GM21528 (cell line): ENCODE measurements around the gene PCDHGC3.
A peak's percentile ranks its signal among the peaks of the same experiment; 100 is the strongest.
"Not testable (repeated sequence)": the region's sequence is repeated elsewhere in the genome, so short reads cannot be mapped to it uniquely, and the experiment has no call there.

Experiments used
- ATAC-seq: cut with Tn5 transposase; IDR thresholded peaks from one replicate; pipeline ENCODE4 v1.9.1; 2021; ENCODE audit warnings: mild to moderate bottlenecking, moderate library complexity; ENCODE audit not compliant: unreplicated experiment, low FRiP score

PCDHGC3 gene

DNA sequence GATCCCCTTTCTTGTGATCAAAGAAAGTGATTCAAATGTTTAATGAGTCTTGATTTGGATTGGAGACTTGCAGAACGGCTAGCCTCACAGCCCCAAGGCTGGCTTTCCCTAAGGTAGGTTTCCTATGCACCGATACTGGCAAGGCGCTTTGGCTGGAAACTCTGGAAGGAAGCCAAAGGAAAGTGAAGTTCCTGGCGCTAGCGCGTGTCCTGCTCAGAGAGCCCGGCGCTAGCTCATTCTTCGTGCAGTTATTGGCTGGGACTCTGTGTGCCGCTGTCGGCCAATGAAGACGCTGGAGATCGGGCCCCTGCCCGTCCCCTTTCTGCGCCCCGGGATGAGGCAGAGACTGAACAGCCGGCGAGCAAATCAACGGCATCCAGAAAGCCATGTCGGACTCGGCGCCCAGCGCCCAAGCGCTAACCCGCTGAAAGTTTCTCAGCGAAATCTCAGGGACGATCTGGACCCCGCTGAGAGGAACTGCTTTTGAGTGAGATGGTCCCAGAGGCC lies at the start of gene PCDHGC3:
TSS of gene PCDHGC3 (plus strand) at position 342 of the 507 bp plus-strand sequence. CDS start at position 493, 151 bp downstream.
- ATAC-seq: peak; percentile 97

DNA sequence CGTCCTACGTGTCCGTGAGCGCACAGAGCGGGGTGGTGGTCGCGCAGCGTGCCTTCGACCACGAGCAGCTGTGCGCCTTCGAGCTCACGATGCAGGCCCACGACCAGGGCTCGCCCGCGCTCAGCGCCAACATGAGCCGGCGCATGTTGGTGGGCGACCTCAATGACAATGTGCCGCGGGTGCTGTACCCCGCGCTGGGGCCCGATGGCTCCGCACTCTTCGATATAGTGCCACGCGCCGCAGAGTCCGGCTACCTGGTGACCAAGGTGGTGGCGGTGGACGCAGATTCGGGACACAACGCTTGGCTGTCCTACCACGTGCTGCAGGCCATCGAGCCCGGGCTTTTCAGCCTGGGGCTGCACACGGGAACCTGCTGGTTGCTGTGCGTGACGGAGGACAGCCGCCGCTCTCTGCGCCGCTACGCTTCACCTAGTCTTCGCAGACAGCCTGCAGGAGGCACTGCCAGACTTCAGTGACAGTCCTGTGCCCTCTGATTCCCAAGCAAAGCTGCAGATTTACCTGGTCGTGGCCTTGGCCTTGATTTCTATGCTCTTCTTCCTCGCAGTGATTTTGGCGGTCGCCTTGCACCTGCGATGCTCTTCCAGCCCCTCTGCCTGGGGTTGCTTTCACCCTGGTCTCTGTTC lies 47.9 kb upstream of the PCDHGC3 start:
- ATAC-seq: no peak

DNA sequence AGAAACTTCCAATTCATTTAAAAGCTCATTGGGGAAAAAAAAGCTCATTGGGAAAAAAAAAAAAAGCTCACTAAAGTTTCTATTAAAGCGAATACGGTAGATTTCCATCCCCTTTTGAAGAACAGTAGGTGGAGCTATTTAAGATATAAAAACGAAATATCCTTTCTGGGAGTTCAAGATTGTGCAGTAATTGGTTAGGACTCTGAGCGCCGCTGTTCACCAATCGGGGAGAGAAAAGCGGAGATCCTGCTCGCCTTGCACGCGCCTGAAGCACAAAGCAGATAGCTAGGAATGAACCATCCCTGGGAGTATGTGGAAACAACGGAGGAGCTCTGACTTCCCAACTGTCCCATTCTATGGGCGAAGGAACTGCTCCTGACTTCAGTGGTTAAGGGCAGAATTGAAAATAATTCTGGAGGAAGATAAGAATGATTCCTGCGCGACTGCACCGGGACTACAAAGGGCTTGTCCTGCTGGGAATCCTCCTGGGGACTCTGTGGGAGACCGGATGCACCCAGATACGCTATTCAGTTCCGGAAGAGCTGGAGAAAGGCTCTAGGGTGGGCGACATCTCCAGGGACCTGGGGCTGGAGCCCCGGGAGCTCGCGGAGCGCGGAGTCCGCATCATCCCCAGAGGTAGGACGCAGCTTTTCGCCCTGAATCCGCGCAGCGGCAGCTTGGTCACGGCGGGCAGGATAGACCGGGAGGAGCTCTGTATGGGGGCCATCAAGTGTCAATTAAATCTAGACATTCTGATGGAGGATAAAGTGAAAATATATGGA lies 45.2 kb upstream of the PCDHGC3 start, which contains the start of gene PCDHGA12:
TSS of gene PCDHGA12 (plus strand) at position 176 of the 782 bp plus-strand sequence. CDS start at position 429, 253 bp downstream.
- peak; percentile 80 for ATAC-seq

DNA sequence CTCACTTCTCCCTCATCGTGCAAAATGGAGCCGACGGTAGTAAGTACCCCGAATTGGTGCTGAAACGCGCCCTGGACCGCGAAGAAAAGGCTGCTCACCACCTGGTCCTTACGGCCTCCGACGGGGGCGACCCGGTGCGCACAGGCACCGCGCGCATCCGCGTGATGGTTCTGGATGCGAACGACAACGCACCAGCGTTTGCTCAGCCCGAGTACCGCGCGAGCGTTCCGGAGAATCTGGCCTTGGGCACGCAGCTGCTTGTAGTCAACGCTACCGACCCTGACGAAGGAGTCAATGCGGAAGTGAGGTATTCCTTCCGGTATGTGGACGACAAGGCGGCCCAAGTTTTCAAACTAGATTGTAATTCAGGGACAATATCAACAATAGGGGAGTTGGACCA lies 44.5 kb upstream of the PCDHGC3 start:
- ATAC-seq: no peak

GRCh38 chr5:141432308-141432707 lies 43.5 kb upstream of the PCDHGC3 start:
- not testable (repeated sequence) for ATAC-seq

DNA sequence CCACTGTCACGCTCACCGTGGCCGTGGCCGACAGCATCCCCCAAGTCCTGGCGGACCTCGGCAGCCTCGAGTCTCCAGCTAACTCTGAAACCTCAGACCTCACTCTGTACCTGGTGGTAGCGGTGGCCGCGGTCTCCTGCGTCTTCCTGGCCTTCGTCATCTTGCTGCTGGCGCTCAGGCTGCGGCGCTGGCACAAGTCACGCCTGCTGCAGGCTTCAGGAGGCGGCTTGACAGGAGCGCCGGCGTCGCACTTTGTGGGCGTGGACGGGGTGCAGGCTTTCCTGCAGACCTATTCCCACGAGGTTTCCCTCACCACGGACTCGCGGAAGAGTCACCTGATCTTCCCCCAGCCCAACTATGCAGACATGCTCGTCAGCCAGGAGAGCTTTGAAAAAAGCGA lies 43.0 kb upstream of the PCDHGC3 start:
- not testable (repeated sequence) for ATAC-seq

DNA sequence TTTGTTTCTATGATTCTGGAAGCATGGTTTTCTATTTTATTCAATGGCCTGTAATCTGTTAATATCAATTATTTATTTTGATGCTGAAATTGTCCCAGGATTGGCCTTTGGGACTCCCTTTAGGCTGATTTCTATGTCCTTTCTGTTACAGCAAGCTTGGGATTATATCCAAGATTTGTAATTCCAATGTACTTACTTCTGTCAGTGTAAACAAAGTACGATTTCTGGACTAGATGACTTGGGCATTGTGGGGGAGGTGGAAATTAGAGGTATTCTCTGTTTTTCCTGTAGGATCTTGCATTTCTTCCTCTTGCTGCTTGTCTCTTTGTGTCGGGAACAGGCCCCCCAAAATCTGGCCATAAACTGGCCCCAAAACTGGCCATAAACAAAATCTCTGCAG lies 41.8 kb upstream of the PCDHGC3 start:
- no peak for ATAC-seq

GRCh38 chr5:141437221-141437620 lies 38.5 kb upstream of the PCDHGC3 start:
- no peak for ATAC-seq

DNA sequence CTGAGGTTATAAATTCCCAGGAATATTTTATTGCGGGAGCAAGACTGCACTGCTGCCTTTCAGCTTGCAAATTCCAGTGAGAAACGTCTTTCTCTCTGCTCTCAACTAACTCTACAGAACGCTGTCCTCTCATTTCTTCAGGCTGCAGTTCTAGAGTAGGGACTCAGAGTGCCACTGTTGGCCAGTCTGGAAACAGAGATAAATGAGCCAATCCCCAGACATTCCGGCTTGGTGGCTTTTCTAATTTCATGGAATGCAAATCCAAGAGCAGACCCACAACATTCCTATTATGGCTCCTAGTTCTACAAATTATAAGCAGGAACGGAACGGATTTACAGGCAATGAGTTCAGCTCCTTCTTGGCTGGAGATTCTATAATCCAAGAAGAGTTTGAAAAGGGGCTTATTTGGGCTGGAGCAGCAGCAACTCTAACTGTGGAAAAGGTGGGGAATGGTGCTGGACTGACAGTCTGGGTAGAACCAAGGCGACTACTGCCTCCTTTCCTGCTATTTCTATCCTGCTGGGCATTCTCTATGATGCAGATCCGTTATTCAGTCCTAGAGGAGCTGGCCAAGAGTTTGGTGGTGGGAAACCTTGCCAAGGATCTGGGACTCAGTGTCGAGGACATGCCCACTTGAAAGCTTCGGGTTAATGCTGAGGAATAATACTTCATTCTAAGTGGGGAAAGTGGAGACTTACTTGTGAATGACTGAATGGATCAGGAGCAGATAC lies 36.2 kb upstream of the PCDHGC3 start:
- ATAC-seq: no peak

GRCh38 chr5:141440341-141440740 lies 35.4 kb upstream of the PCDHGC3 start:
- no peak for ATAC-seq

GRCh38 chr5:141441571-141442170 lies 34.1 kb upstream of the PCDHGC3 start:
- no peak for ATAC-seq

DNA sequence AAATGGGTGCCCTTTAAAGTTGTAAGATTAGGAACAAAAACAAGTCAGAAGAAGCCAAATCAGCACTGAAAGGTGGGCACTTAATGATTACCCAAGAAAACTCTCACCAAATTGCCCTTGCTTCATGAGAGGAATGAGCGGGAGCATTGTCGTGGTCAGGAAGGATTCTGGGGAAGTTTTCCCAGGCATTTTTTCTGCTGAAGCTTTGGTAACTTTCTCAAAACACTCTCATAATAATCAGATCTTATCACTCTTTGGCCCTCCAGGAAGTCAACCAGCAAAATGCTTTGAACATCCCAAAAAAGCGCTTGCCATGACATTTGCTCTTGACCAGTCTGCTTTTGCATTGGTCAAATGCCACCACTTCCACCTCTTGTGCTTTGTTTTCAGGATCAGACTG lies 10.4 kb upstream of the PCDHGC3 start:
- ATAC-seq: no peak

GRCh38 chr5:141476132-141476911 lies 556 bp downstream of the PCDHGC3 start:
- ATAC-seq: peak; percentile 34

DNA sequence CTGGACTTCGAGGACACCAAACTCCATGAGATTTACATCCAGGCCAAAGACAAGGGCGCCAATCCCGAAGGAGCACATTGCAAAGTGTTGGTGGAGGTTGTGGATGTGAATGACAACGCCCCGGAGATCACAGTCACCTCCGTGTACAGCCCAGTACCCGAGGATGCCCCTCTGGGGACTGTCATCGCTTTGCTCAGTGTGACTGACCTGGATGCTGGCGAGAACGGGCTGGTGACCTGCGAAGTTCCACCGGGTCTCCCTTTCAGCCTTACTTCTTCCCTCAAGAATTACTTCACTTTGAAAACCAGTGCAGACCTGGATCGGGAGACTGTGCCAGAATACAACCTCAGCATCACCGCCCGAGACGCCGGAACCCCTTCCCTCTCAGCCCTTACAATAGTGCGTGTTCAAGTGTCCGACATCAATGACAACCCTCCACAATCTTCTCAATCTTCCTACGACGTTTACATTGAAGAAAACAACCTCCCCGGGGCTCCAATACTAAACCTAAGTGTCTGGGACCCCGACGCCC lies 1.3 kb downstream of the PCDHGC3 start:
- no peak for ATAC-seq

DNA sequence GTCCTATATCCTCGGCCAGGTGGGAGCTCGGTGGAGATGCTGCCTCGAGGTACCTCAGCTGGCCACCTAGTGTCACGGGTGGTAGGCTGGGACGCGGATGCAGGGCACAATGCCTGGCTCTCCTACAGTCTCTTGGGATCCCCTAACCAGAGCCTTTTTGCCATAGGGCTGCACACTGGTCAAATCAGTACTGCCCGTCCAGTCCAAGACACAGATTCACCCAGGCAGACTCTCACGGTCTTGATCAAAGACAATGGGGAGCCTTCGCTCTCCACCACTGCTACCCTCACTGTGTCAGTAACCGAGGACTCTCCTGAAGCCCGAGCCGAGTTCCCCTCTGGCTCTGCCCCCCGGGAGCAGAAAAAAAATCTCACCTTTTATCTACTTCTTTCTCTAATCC lies 2.0 kb downstream of the PCDHGC3 start:
- no peak for ATAC-seq

- no peak for ATAC-seq
Measured at GRCh38 chr5:141478321-141478945, 2.7 kb downstream of the PCDHGC3 start.

- ATAC-seq: no peak
Measured at GRCh38 chr5:141479776-141480175, 4.0 kb downstream of the PCDHGC3 start.

- no peak for ATAC-seq
Measured at GRCh38 chr5:141483902-141484301, 8.1 kb downstream of the PCDHGC3 start.

DNA sequence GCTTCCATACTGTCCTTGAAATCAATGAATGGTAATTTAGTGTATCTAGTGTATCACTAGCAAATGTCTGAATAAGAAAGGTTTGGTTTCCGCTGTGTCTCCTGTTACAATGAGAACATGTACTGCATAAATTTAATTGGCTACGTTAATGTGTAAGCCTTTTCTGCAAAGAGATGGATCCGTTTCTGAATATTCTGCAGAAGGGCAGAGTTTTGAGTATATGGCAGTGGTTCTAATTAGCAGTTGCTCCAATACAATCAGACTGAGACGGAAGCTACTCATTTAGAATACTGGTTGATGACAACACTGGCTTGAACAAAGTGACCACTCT lies 8.5 kb downstream of the PCDHGC3 start:
- ATAC-seq: no peak
